T-helper 2 cell treated with Interferon-gamma antibody and Interleukin-4, amounts not matched to agents 5 μg/mL and 100 μg/mL, for 36 hours (primary cell): Measurements from ENCODE around the gene ESYT1.

Experiments used
- DNase-seq: peaks from one replicate; pipeline ENCODE4 v3.0.0; 2021; ENCODE audit warnings: low spot score
- H3K27ac Mint-ChIP-seq: one replicate; pipeline ENCODE4 v1.8.0; 2021; ENCODE audit warnings: mild to moderate bottlenecking, mixed read lengths
- H3K27me3 Mint-ChIP-seq: one replicate; pipeline ENCODE4 v1.8.0; 2021; ENCODE audit warnings: low read depth, mixed read lengths
- H3K36me3 Mint-ChIP-seq: one replicate; pipeline ENCODE4 v1.8.0; 2021; ENCODE audit warnings: low read depth, mixed read lengths
- H3K4me1 Mint-ChIP-seq: one replicate; pipeline ENCODE4 v1.8.0; 2021; ENCODE audit warnings: low read depth, mixed read lengths
- H3K4me3 Mint-ChIP-seq: one replicate; pipeline ENCODE4 v1.8.0; 2022; ENCODE audit warnings: mild to moderate bottlenecking, moderate library complexity, mixed read lengths
- H3K9me3 Mint-ChIP-seq: one replicate; pipeline ENCODE4 v1.8.0; 2021; ENCODE audit warnings: mixed read lengths

ESYT1 gene

DNA sequence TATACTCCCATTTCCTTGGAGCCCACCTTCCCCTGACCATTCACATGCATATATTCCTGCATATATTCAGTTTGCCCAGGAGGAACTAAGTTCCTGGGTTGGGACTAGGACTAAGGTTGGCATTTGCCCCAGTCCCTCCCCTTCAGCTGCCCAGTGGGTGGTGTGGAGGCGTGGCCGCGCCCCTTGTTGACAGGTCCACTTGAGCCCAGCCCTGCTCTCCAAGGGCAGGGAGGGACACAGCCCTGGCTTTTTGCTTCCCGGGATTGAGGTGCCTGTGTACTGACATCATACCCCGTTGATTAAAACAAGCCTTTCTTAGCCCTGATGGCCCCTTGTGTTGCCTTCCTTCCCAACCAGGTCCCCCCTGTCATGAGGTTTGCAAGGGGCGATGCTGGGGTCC, 40.8 kb upstream of the ESYT1 start:
- Mint-ChIP-seq H3K4me1 (peaks cover 5% of the 10 kb centered on the region), H3K9me3 (no peaks in the 10 kb centered on the region), H3K4me3 (no peak overlapping the region), H3K27ac (no peak overlapping the region), H3K27me3 (peaks cover 20% of the 10 kb centered on the region), H3K36me3 (no peaks in the 10 kb centered on the region)
- DNase-seq: no peak

DNA sequence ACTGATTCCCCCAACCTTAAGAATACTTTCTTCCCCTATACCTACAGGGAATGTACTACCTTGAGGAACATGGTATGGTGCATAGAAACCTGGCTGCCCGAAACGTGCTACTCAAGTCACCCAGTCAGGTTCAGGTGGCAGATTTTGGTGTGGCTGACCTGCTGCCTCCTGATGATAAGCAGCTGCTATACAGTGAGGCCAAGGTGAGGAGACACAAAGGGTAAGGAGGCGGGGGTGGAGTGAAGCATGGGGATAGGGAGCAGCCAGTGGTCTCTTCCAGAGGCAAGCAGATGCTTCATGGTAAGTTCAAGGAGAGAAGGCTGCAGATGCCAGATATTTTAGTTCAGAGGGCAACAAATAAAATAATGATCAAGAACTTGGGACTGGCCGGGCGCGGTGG, 30.3 kb upstream of the ESYT1 start:
- H3K27ac Mint-ChIP-seq: no peak overlapping the region
- H3K4me3 Mint-ChIP-seq: no peak overlapping the region
- peaks cover 26% of the 10 kb centered on the region for H3K27me3 Mint-ChIP-seq
- peaks cover 13% of the 10 kb centered on the region for H3K4me1 Mint-ChIP-seq
- H3K9me3 Mint-ChIP-seq: no peaks in the 10 kb centered on the region
- no peaks in the 10 kb centered on the region for H3K36me3 Mint-ChIP-seq
- DNase-seq: no peak

DNA sequence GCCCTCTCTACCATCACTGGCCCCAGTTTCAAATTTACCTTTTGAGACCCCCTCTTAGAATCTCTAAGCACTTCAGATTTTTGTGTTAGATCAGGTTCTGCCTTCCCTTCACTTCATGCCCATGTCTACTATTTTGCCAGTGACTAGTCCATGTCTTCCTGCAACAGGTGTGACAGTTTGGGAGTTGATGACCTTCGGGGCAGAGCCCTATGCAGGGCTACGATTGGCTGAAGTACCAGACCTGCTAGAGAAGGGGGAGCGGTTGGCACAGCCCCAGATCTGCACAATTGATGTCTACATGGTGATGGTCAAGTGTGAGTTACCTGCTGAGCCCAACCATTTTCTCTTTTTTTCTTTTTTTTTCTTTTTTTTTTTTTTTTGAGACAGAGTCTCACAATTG, 29.5 kb upstream of the ESYT1 start:
- Mint-ChIP-seq H3K27ac (no peak overlapping the region), H3K9me3 (no peaks in the 10 kb centered on the region), H3K36me3 (no peaks in the 10 kb centered on the region), H3K4me3 (no peak overlapping the region), H3K27me3 (peaks cover 21% of the 10 kb centered on the region), H3K4me1 (peaks cover 22% of the 10 kb centered on the region)
- no peak for DNase-seq

DNA sequence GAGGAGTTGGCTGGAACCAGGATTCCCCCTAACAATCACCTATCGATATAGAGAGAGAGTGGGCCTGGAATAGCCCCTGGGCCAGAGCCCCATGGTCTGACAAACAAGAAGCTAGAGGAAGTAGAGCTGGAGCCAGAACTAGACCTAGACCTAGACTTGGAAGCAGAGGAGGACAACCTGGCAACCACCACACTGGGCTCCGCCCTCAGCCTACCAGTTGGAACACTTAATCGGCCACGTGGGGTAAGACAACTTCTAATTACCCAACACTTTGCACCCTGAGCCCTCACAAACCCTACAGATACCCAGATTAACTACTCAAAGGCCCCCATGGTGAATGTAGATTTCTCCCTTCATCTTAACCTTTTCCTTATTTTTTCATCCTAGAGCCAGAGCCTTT, 28.3 kb upstream of the ESYT1 start:
- Mint-ChIP-seq H3K4me3 (no peak overlapping the region), H3K4me1 (peaks cover 26% of the 10 kb centered on the region)

DNA sequence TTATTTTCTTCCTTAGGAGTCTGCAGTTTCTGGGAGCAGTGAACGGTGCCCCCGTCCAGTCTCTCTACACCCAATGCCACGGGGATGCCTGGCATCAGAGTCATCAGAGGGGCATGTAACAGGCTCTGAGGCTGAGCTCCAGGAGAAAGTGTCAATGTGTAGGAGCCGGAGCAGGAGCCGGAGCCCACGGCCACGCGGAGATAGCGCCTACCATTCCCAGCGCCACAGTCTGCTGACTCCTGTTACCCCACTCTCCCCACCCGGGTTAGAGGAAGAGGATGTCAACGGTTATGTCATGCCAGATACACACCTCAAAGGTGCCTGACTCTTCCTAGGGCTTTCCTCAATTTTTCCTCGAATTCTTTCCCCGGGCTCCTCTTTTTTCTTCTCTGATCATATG, 27.0 kb upstream of the ESYT1 start:
- Mint-ChIP-seq H3K4me3 (no peak overlapping the region), H3K27me3 (peaks cover 12% of the 10 kb centered on the region), H3K9me3 (no peaks in the 10 kb centered on the region), H3K4me1 (peaks cover 33% of the 10 kb centered on the region), H3K27ac (peak overlapping the region; percentile 34), H3K36me3 (peaks cover 12% of the 10 kb centered on the region)
- DNase-seq: no peak

More for the DNA sequence above, 28.3 kb upstream of the ESYT1 start:
- no peak overlapping the region for H3K27ac Mint-ChIP-seq
- H3K27me3 Mint-ChIP-seq: peaks cover 21% of the 10 kb centered on the region
- no peaks in the 10 kb centered on the region for H3K9me3 Mint-ChIP-seq
- no peak for DNase-seq
- H3K36me3 Mint-ChIP-seq: peaks cover 4% of the 10 kb centered on the region

DNA sequence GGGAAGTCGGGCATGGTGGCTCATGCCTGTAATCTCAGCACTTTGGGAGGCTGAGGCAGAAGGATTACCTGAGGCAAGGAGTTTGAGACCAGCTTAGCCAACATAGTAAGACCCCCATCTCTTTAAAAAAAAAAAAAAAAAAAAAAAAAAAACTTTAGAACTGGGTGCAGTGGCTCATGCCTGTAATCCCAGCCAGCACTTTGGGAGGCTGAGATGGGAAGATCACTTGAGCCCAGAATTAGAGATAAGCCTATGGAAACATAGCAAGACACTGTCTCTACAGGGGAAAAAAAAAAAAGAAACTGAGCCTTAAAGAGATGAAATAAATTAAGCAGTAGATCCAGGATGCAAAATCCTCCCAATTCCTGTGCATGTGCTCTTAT, 25.4 kb upstream of the ESYT1 start:
- peak overlapping the region; percentile 99 for H3K4me3 Mint-ChIP-seq
- peaks cover 2% of the 10 kb centered on the region for H3K27me3 Mint-ChIP-seq
- no peak for DNase-seq
- no peaks in the 10 kb centered on the region for H3K9me3 Mint-ChIP-seq
- H3K36me3 Mint-ChIP-seq: peaks cover 26% of the 10 kb centered on the region
- H3K27ac Mint-ChIP-seq: peak overlapping the region; percentile 93
- peaks cover 45% of the 10 kb centered on the region for H3K4me1 Mint-ChIP-seq

DNA sequence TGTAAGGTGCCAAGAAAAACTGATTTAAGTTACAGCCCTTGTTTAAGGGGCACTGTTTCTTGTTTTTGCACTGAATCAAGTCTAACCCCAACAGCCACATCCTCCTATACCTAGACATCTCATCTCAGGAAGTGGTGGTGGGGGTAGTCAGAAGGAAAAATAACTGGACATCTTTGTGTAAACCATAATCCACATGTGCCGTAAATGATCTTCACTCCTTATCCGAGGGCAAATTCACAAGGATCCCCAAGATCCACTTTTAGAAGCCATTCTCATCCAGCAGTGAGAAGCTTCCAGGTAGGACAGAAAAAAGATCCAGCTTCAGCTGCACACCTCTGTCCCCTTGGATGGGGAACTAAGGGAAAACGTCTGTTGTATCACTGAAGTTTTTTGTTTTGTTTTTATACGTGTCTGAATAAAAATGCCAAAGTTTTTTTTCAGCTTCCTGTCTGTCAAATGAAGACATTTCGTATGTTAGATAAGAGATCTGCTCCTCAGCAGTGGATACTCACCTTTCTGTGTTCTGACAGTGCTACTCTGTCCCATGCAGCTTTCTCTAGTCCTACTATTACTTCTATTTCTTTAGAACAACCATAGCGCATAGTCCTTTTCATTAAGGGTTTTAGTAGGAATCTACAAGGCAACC, 24.9 kb upstream of the ESYT1 start:
- Mint-ChIP-seq H3K4me1 (peaks cover 45% of the 10 kb centered on the region), H3K4me3 (peak overlapping the region; percentile 99), H3K27me3 (no peaks in the 10 kb centered on the region), H3K9me3 (no peaks in the 10 kb centered on the region), H3K36me3 (peaks cover 29% of the 10 kb centered on the region), H3K27ac (peak overlapping the region; percentile 93)
- peak; percentile 20 for DNase-seq

DNA sequence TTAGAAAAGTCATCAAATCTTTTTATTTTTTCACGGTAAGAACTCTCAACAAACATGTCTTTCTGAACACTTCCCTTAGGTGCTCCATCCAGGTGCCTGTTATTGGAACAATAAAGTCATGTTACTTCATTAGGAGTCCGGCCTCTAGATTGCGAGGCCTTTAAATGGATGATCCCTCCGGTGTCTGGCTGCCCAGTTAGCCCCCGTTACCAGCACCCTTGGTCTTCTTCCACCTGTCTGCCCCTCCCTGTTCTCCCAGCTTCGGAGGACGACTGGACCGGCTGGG, 24.3 kb upstream of the ESYT1 start:
- peaks cover 45% of the 10 kb centered on the region for H3K4me1 Mint-ChIP-seq
- peak overlapping the region; percentile 99 for H3K4me3 Mint-ChIP-seq
- no peaks in the 10 kb centered on the region for H3K9me3 Mint-ChIP-seq
- H3K27me3 Mint-ChIP-seq: no peaks in the 10 kb centered on the region
- no peak for DNase-seq
- H3K27ac Mint-ChIP-seq: peak overlapping the region; percentile 93
- peaks cover 35% of the 10 kb centered on the region for H3K36me3 Mint-ChIP-seq

DNA sequence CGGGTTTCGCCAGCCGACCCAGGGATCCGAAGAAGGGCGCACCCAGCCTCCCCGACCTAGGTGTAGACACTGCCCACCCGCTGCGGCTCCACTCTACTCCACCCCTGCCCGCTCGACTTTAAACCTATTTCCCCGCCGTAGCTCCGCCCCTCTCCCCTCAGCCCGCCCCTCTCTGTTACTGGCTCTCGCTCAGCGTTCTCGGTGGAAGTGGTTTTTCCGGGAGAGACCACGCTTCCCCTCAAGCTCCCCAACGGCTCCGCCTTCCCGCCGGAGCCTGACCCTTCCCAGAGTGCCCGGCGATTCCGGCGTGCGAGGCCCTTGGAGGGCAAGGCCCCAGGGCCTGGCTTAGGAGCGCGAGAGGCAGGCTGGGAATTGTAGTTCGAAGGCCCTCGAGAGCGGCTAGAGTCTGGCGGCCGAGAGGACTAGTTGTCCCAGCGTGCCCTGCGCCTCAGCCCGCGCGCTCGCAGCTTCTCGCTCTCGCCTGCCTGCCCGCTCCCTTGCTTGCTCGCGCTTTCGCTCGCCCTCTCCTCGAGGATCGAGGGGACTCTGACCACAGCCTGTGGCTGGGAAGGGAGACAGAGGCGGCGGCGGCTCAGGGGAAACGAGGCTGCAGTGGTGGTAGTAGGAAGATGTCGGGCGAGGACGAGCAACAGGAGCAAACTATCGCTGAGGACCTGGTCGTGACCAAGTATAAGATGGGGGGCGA, 23.8 kb upstream of the ESYT1 start, which contains the start of gene PA2G4:
TSS of gene PA2G4 (plus strand) at position 451 of the 706 bp plus-strand sequence. CDS start at position 630, 179 bp downstream.
- Mint-ChIP-seq H3K4me3 (peak within 1 kb of the TSS; percentile 99), H3K36me3 (peaks cover 37% of the 10 kb centered on the region), H3K9me3 (no peaks in the 10 kb centered on the region), H3K27ac (peak within 1 kb of the TSS; percentile 93), H3K27me3 (no peaks in the 10 kb centered on the region), H3K4me1 (peaks cover 45% of the 10 kb centered on the region)
- DNase-seq: peak; percentile 98

DNA sequence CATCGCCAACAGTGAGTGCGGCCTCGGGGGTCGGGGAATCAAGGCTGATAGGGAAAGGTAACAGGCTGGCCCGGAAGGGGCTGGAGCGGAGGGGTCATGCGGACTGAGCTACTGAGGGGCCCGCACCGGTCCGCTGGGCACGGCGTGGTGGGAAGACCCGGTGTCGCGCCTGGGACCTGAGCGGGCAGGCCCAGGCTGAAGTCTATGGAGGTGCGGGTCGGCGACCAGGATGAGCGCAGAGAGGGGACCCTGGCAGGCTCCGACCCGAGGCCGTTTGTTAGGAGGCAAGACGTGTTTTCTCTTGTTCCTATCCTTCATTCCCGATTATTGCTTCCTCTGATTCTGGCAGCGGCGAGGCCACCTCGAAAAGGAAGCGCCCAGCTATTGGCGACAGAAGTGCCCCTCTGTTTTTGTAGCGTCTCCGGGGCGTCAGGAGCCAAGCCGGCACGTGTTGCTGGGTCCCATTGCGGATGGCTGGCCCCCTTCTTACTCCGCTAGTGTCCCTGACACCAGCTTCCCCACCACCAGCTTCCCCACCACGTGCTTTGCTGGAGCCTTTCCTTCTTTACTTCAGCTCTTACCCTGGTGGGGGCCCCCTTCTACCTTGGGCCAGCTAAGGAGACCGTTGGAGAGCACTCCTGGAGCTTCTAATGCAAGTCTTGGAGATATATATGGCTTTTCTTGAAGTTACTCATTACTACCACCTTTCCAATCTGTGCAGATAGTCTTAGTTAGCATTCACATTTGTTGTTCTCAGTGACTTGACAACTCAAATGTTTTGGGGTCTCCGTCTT, 23.1 kb upstream of the ESYT1 start:
- Mint-ChIP-seq H3K9me3 (no peaks in the 10 kb centered on the region), H3K27ac (peak overlapping the region; percentile 93), H3K4me1 (peaks cover 42% of the 10 kb centered on the region), H3K36me3 (peaks cover 43% of the 10 kb centered on the region), H3K27me3 (no peaks in the 10 kb centered on the region), H3K4me3 (peak overlapping the region; percentile 99)
- DNase-seq: no peak

DNA sequence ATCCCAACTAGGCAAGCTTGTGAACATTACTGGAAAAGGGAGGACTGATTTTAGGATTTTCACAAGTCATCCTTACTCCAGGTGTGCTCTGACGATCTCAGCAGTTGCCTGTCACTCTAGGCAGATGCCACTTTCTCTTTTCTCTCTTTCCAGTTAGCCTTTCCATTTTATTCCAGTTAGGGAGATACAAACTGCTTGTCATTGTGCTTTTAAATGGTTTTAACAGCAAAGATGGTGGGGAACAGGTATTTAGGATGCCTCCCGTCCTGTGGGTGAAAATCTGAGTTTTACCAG, 22.5 kb upstream of the ESYT1 start:
- Mint-ChIP-seq H3K27me3 (no peaks in the 10 kb centered on the region), H3K36me3 (peaks cover 48% of the 10 kb centered on the region), H3K4me3 (peak overlapping the region; percentile 99), H3K9me3 (no peaks in the 10 kb centered on the region), H3K4me1 (peaks cover 41% of the 10 kb centered on the region), H3K27ac (peak overlapping the region; percentile 93)
- DNase-seq: no peak

DNA sequence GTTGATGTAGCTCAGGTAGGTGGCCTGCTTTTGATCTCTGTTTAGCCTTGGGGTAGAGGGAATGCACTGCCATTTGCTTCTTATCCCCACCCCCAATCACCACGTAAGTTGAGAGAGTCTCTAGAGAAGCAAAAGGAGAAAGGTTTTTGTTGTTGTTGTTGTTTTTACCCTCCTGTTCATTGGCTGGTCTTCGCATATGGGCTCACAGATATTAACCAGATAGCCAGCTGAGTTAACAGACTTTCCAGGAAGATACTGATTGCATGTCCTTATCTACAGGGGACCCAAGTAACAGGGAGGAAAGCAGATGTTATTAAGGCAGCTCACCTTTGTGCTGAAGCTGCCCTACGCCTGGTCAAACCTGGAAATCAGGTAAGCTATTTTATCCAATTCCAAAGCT, 20.8 kb upstream of the ESYT1 start:
- DNase-seq: no peak
- no peaks in the 10 kb centered on the region for H3K9me3 Mint-ChIP-seq
- H3K4me3 Mint-ChIP-seq: peak overlapping the region; percentile 58
- peak overlapping the region; percentile 59 for H3K27ac Mint-ChIP-seq
- no peaks in the 10 kb centered on the region for H3K27me3 Mint-ChIP-seq
- peaks cover 38% of the 10 kb centered on the region for H3K4me1 Mint-ChIP-seq
- peaks cover 63% of the 10 kb centered on the region for H3K36me3 Mint-ChIP-seq

DNA sequence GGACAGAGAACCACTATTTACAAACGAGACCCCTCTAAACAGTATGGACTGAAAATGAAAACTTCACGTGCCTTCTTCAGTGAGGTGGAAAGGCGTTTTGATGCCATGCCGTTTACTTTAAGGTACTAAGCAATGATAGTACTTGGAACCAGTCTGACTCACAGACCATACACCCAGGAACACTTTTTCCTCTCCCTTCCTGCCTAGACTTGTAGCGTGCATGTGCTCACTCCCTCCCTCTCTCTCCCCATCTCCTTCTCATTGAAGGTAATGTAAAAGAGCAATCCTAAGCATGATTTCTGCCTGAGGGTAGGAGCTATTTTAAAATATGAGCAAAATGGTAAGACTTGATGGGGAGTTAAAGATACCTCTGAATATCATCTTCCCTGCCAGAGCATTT, 17.5 kb upstream of the ESYT1 start:
- Mint-ChIP-seq H3K36me3 (peaks cover 76% of the 10 kb centered on the region), H3K4me3 (no peak overlapping the region), H3K4me1 (peaks cover 25% of the 10 kb centered on the region), H3K27me3 (no peaks in the 10 kb centered on the region), H3K27ac (no peak overlapping the region), H3K9me3 (no peaks in the 10 kb centered on the region)
- no peak for DNase-seq

DNA sequence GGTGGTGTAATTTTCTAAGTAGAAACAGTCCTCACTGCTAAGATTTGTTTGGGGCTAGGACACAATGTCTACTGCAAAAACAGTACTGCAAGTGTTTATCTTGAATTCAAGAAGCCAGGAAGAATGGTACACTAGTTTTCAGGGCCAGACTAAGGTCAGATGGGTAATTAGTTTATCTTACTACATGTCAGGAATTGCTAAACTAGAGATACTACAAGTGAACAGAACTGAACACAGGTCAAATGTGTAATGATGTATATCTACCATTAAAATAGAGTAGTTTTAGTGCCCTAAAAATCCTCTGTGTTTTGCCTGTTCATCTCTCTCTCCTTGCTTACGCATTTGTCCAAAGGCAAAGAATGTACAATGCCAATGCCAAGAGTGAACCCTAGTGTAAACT, 14.0 kb upstream of the ESYT1 start:
- Mint-ChIP-seq H3K9me3 (no peaks in the 10 kb centered on the region), H3K4me1 (peaks cover 25% of the 10 kb centered on the region), H3K4me3 (peak overlapping the region; percentile 14), H3K27ac (peak overlapping the region; percentile 39), H3K36me3 (peaks cover 68% of the 10 kb centered on the region), H3K27me3 (no peaks in the 10 kb centered on the region)
- DNase-seq: no peak
